ENCODE results near the gene ZNF202.
A peak's percentile ranks its signal among the peaks of the same experiment; 100 is the strongest.
"Not testable (repeated sequence)": the region's sequence is repeated elsewhere in the genome, so short reads cannot be mapped to it uniquely, and the experiment has no call there.

The ZNF202 gene

DNA sequence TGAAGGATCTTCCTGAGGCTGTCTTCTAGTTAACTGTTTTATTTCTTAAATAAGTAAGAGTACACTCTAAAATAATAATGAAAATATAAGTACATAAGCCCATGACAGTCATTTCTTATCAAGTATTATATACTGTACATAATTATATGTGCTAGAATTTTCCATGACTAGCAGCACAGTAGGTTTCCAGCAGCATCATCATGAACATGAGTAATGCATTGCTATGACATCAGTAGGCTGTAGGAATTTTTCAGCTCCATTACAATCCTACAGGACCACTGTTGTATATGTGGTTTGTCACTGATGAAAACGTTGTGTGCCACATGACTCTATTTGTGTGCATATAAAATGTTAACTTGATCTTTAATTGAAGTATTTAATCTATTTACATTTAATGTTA is 22.0 kb downstream of the ZNF202 start:
- Histone ChIP-seq H3K27ac (no peak overlapping the region), H3K9ac (no peak overlapping the region), H3K27me3 (no peaks in the 10 kb centered on the region), H3K36me3 (peaks cover 5 to 23% (median 18%) of the 10 kb centered on the region in 11 experiments), H3K9me3 (replicated peaks in 1 of 11) (no peaks in the 10 kb centered on the region), H3K4me1 (0 out of 20 replicates have a peak, but pooled peaks cover 0 to 4% (median 0%) of the 10 kb centered on the region in 10 experiments), H4K20me1 (peaks cover 0 to 27% (median 0%) of the 10 kb centered on the region in 11 experiments; a peak in 7 of 22 replicates), H3K4me3 (no peak overlapping the region), H3K4me2 (no peak overlapping the region)
- TF ChIP-seq Cebpa-rat (IDR thresholded peaks at IDR 0.05), result no peak

GRCh38 chr11:123718469-123718868 is 23.0 kb downstream of the ZNF202 start:
- Histone ChIP-seq H3K4me2 (no peak overlapping the region), H3K4me3 (no peak overlapping the region), H3K36me3 (peaks cover 0 to 13% (median 8%) of the 10 kb centered on the region in 11 experiments; a peak in 17 of 22 replicates), H3K27ac (no peak overlapping the region), H4K20me1 (peaks cover 0 to 17% (median 0%) of the 10 kb centered on the region in 11 experiments; a peak in 7 of 22 replicates), H3K27me3 (no peaks in the 10 kb centered on the region), H3K9ac (no peak overlapping the region), H3K4me1 (peaks cover 0 to 11% (median 0%) of the 10 kb centered on the region in 10 experiments; a peak in 5 of 20 replicates), H3K9me3 (replicated peaks in 1 of 11) (no peaks in the 10 kb centered on the region)
- TF ChIP-seq Cebpa-rat (IDR thresholded peaks at IDR 0.05), result no peak

- TF ChIP-seq Cebpa-rat (IDR thresholded peaks at IDR 0.05), result no peak
- peaks cover 0 to 11% (median 0%) of the 10 kb centered on the region in 10 experiments; a peak in 5 of 20 replicates for H3K4me1 ChIP-seq
- peaks cover 0 to 9% (median 4%) of the 10 kb centered on the region in 11 experiments; a peak in 11 of 22 replicates for H3K36me3 ChIP-seq
- no peak overlapping the region for H3K27ac ChIP-seq
- H3K4me3 ChIP-seq, result no peak overlapping the region
- H3K27me3 ChIP-seq, result no peaks in the 10 kb centered on the region
- no peak overlapping the region for H3K9ac ChIP-seq
- peaks cover 0 to 1% (median 0%) of the 10 kb centered on the region in 11 experiments; a peak in 1 of 22 replicates for H3K9me3 ChIP-seq (replicated peaks in 1 of 11)
- H3K4me2 ChIP-seq, result no peak overlapping the region
- peaks cover 0 to 13% (median 0%) of the 10 kb centered on the region in 11 experiments; a peak in 5 of 22 replicates for H4K20me1 ChIP-seq
These were observed 23.4 kb downstream of the ZNF202 start for GRCh38 chr11:123718063-123718462.

- H3K4me1 ChIP-seq; H3K4me2 ChIP-seq; H3K9ac ChIP-seq; H3K27ac ChIP-seq; H3K36me3 ChIP-seq; H4K20me1 ChIP-seq; H3K4me3 ChIP-seq; H3K9me3 ChIP-seq (replicated peaks in 1 of 11); H3K27me3 ChIP-seq: not testable (repeated sequence)
These were observed 28.8 kb downstream of the ZNF202 start for GRCh38 chr11:123712627-123713026.

GRCh38 chr11:123707606-123708205 is 33.8 kb downstream of the ZNF202 start:
- Histone ChIP-seq H3K9ac (no peak overlapping the region), H3K9me3 (replicated peaks in 1 of 11) (peaks cover 0 to 3% (median 2%) of the 10 kb centered on the region in 11 experiments; a peak in 3 of 22 replicates), H3K4me3 (no peak overlapping the region), H3K36me3 (no peaks in the 10 kb centered on the region), H3K4me1 (peaks cover 16 to 34% (median 28%) of the 10 kb centered on the region in 10 experiments), H3K27ac (no peak overlapping the region), H4K20me1 (no peaks in the 10 kb centered on the region), H3K4me2 (peak overlapping the region; percentile 25 to 60 (median 49); a peak in 17 of 22 replicates), H3K27me3 (no peaks in the 10 kb centered on the region)
- TF ChIP-seq Cebpa-rat (IDR thresholded peaks at IDR 0.05), result no peak

- Histone ChIP-seq H3K27me3 (no peaks in the 10 kb centered on the region), H4K20me1 (no peaks in the 10 kb centered on the region), H3K9ac (no peak overlapping the region), H3K4me3 (no peak overlapping the region), H3K36me3 (no peaks in the 10 kb centered on the region), H3K27ac (no peak overlapping the region), H3K9me3 (replicated peaks in 1 of 11) (no peaks in the 10 kb centered on the region), H3K4me2 (peak overlapping the region; percentile 25 to 60 (median 49); a peak in 21 of 22 replicates), H3K4me1 (peaks cover 21 to 39% (median 33%) of the 10 kb centered on the region in 10 experiments)
- TF ChIP-seq Cebpa-rat (IDR thresholded peaks at IDR 0.05), result no peak
These were observed 34.3 kb downstream of the ZNF202 start for GRCh38 chr11:123707206-123707605.

- H3K4me2 ChIP-seq, result peak overlapping the region in 4 of 11 experiments; percentile 80 to 93 (median 90); a peak in 4 of 22 replicates
- H3K9me3 ChIP-seq (replicated peaks in 1 of 11), result peaks cover 0 to 22% (median 16%) of the 10 kb centered on the region in 11 experiments; a peak in 11 of 22 replicates
- H3K36me3 ChIP-seq, result no peaks in the 10 kb centered on the region
- no peak overlapping the region for H3K4me3 ChIP-seq
- no peak overlapping the region for H3K9ac ChIP-seq
- no peaks in the 10 kb centered on the region for H4K20me1 ChIP-seq
- H3K4me1 ChIP-seq, result peaks cover 38 to 56% (median 50%) of the 10 kb centered on the region in 10 experiments
- H3K27ac ChIP-seq, result no peak overlapping the region
- TF ChIP-seq Cebpa-rat (IDR thresholded peaks at IDR 0.05), result no peak
- H3K27me3 ChIP-seq, result no peaks in the 10 kb centered on the region
These were observed 37.1 kb downstream of the ZNF202 start for GRCh38 chr11:123704341-123704740.

DNA sequence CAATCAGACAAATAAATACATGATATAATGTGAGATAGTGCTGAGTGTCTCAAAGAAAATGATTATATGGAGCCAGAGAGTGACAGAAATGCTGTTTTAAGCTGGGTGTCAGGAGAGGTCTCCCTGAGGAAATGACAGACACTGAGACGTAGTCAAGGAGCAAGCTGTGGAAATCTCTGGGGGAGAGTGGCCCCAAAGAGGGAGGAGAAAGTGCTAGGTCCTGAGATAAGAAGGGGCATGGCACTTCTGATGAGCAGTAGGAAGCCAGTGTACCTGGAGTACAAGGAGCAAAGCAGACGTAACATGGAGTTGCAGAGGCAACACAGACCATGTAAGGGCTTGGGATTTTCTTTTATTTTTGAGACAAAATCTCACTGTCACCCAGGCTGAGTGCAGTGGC is 38.8 kb downstream of the ZNF202 start:
- Histone ChIP-seq H3K9me3 (replicated peaks in 1 of 11) (peaks cover 0 to 22% (median 16%) of the 10 kb centered on the region in 11 experiments; a peak in 11 of 22 replicates), H3K4me2 (peak overlapping the region; percentile 71 to 93 (median 84)), H3K4me3 (peak overlapping the region in 5 of 10 experiments; percentile 21 to 37 (median 31); a peak in 8 of 20 replicates), H4K20me1 (no peaks in the 10 kb centered on the region), H3K4me1 (peaks cover 49 to 69% (median 63%) of the 10 kb centered on the region in 10 experiments), H3K36me3 (no peaks in the 10 kb centered on the region), H3K9ac (peak overlapping the region in 8 of 11 experiments; percentile 18 to 66 (median 47); a peak in 14 of 22 replicates), H3K27ac (peak overlapping the region in 9 of 11 experiments; percentile 13 to 86 (median 76); a peak in 17 of 22 replicates), H3K27me3 (no peaks in the 10 kb centered on the region)
- no peak for TF ChIP-seq Cebpa-rat (IDR thresholded peaks at IDR 0.05)

DNA sequence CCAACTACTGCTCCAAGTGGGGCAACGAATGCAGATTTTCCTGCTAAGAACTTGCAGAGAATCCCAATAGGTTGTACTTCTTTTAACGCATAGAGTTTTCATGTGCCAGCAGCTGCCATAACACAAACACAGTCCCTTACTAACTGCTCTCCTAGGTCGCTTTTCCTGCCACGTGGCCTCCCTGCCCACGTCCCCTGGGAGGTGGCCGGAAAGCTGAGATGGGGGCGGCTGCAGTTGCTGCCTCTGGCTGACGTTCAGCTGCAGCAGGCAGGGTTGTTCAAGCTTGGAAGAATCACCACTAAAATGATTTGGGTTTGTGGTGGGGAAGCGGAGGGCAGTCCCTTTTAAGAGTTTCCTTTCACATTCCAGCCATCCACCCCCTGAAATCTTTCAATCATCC is 39.3 kb downstream of the ZNF202 start:
- peak overlapping the region in 8 of 10 experiments; percentile 6 to 41 (median 32); a peak in 9 of 20 replicates for H3K4me3 ChIP-seq
- peak overlapping the region in 8 of 11 experiments; percentile 18 to 69 (median 56); a peak in 13 of 22 replicates for H3K9ac ChIP-seq
- peak overlapping the region in 9 of 11 experiments; percentile 46 to 86 (median 78); a peak in 19 of 22 replicates for H3K27ac ChIP-seq
- no peaks in the 10 kb centered on the region for H3K27me3 ChIP-seq
- peaks cover 0 to 22% (median 16%) of the 10 kb centered on the region in 11 experiments; a peak in 11 of 22 replicates for H3K9me3 ChIP-seq (replicated peaks in 1 of 11)
- H3K4me1 ChIP-seq, result peaks cover 46 to 65% (median 59%) of the 10 kb centered on the region in 10 experiments
- no peaks in the 10 kb centered on the region for H3K36me3 ChIP-seq
- H3K4me2 ChIP-seq, result peak overlapping the region; percentile 71 to 93 (median 84)
- no peak for TF ChIP-seq Cebpa-rat (IDR thresholded peaks at IDR 0.05)
- H4K20me1 ChIP-seq, result no peaks in the 10 kb centered on the region

All from BLaER1 treated with 17β-estradiol and CSF1 and Interleukin-3, amounts not matched to agents 10 nM and 100 nM (cell line).